ENCODE measurements around the gene IL11.
"Not testable (repeated sequence)": the region's sequence is repeated elsewhere in the genome, so short reads cannot be mapped to it uniquely, and the experiment has no call there.

Gene IL11

GRCh38 chr19:55350620-55351315 lies 19.5 kb downstream of the IL11 start:
- DNase-seq = no peak

- peak; percentile 55 for DNase-seq
Measured at GRCh38 chr19:55348317-55349034, 21.8 kb downstream of the IL11 start.

GRCh38 chr19:55347442-55348009 lies 22.7 kb downstream of the IL11 start:
- no peak for DNase-seq

GRCh38 chr19:55346725-55347441 lies 23.4 kb downstream of the IL11 start:
- no peak for DNase-seq

- DNase-seq = no peak
Measured at GRCh38 chr19:55345818-55346724, 24.2 kb downstream of the IL11 start.

GRCh38 chr19:55345101-55345817 lies 25.0 kb downstream of the IL11 start:
- DNase-seq = no peak

- DNase-seq = no peak
Measured at GRCh38 chr19:55344444-55344843, 25.8 kb downstream of the IL11 start.

GRCh38 chr19:55341595-55342531 lies 28.4 kb downstream of the IL11 start:
- no peak for DNase-seq

- no peak for DNase-seq
Measured at GRCh38 chr19:55341171-55341588, 29.1 kb downstream of the IL11 start.

GRCh38 chr19:55340784-55341147 lies 29.5 kb downstream of the IL11 start:
- DNase-seq = peak; percentile 56

GRCh38 chr19:55339889-55340783 lies 30.1 kb downstream of the IL11 start:
- peak; percentile 54 for DNase-seq

GRCh38 chr19:55339105-55339888 lies 31.0 kb downstream of the IL11 start, which contains the start of gene KMT5C:
Gene KMT5C, plus strand, starts transcription at chr19:55339876. Its CDS starts 2,061 bp downstream, at chr19:55341937.
- DNase-seq = peak; percentile 96

- DNase-seq = no peak
Measured at GRCh38 chr19:55336101-55336500, 34.2 kb downstream of the IL11 start.

- DNase-seq = no peak
Measured at GRCh38 chr19:55333870-55334269, 36.4 kb downstream of the IL11 start.

- DNase-seq = not testable (repeated sequence)
Measured at GRCh38 chr19:55329791-55330190, 40.5 kb downstream of the IL11 start.

GRCh38 chr19:55328774-55329318 lies 41.4 kb downstream of the IL11 start:
- not testable (repeated sequence) for DNase-seq

- DNase-seq = no peak
Measured at GRCh38 chr19:55325172-55325571, 45.1 kb downstream of the IL11 start, which contains the start of gene TMEM150B. Gene TMEM150B, minus strand, starts transcription at chr19:55325341. Its CDS starts 4,305 bp downstream, at chr19:55321036.

Measured in right kidney (tissue), 1 donor.